K562 (cell line): ENCODE measurements around the gene WWOX. TPM values are rescaled to one million over a fixed set of nuclear protein-coding genes. Genes with fewer than 3 reads are reported as not detected.
A peak's percentile ranks its signal among the peaks of the same experiment; 100 is the strongest.

Experiments
- ARID1B ChIP-seq: fragments of 450-650 bp; IDR thresholded peaks from 2 replicates; pipeline ENCODE4 v1.6.1; 2016; ENCODE audit warnings: antibody characterized with exemption, mild to moderate bottlenecking, inconsistent platforms
- BHLHE40 ChIP-seq: IDR thresholded peaks from 2 replicates; pipeline ENCODE4 v1.6.1; 2011; ENCODE audit warnings: low read length, improper control_type of control experiment
- BRD4 ChIP-seq: fragments of 200-600 bp; sonication (generic); IDR thresholded peaks from 2 replicates; pipeline ENCODE4 v1.6.1; 2017; ENCODE audit warnings: inconsistent platforms
- DPF2 ChIP-seq: fragments of 450-650 bp; IDR thresholded peaks from 2 replicates; pipeline ENCODE4 v1.6.1; 2016
- KLF16 ChIP-seq: IDR thresholded peaks from 2 replicates; pipeline ENCODE4 v1.6.1; 2016; ENCODE audit warnings: antibody characterized with exemption
- MYC ChIP-seq, 2 experiments: fragments of 250-450 bp in 1 of 2; sonication (Bioruptor Pico) in 1 of 2; IDR thresholded peaks; 2 replicates each; pipeline versions ENCODE4 v1.5.1 to v1.6.1; 2012 to 2021; ENCODE audit warnings: low read depth in 2 of 2, borderline replicate concordance in 1 of 2, improper control_type of control experiment in 1 of 2, low read length in 1 of 2, mild to moderate bottlenecking in 1 of 2, moderate library complexity in 1 of 2
- NCOR1 ChIP-seq: fragments of 450-650 bp; IDR thresholded peaks from 2 replicates; pipeline ENCODE4 v1.6.1; 2016; ENCODE audit warnings: mild to moderate bottlenecking, moderate library complexity
- NR4A1 ChIP-seq, 2 experiments: fragments of 250-450 bp in 1 of 2; fragments of 450-650 bp in 1 of 2; sonication (Bioruptor Pico) in 1 of 2; IDR thresholded peaks; 2 replicates each; pipeline versions ENCODE4 v1.4.0 to v1.6.1; 2016 to 2020; ENCODE audit warnings: mild to moderate bottlenecking in 2 of 2, missing compliant biosample characterization in 1 of 2, missing genetic modification characterization in 1 of 2, moderate library complexity in 1 of 2
- NUFIP1 ChIP-seq: fragments of 450-650 bp; IDR thresholded peaks from 2 replicates; pipeline ENCODE4 v1.6.1; 2018; ENCODE audit not compliant: partially characterized antibody
- PHB2 ChIP-seq: fragments of 450-650 bp; IDR thresholded peaks from 2 replicates; pipeline ENCODE4 v1.6.1; 2017; ENCODE audit warnings: low read depth
- STAT5A ChIP-seq: IDR thresholded peaks from 2 replicates; pipeline ENCODE4 v1.6.1; 2012; ENCODE audit warnings: low read length, inconsistent platforms, borderline replicate concordance
- TAL1 ChIP-seq: fragments of 450-650 bp; IDR thresholded peaks from 2 replicates; pipeline ENCODE4 v1.6.1; 2016; ENCODE audit warnings: mild to moderate bottlenecking
- TEAD4 ChIP-seq, 2 experiments: sonication (generic) in 1 of 2; formaldehyde crosslinking in 1 of 2; IDR thresholded peaks; 2 replicates each; pipeline versions ENCODE4 v1.6.1 to v1.8.0; 2012 to 2022; ENCODE audit warnings: borderline replicate concordance in 1 of 2, inconsistent platforms in 1 of 2, low read length in 1 of 2, mild to moderate bottlenecking in 1 of 2, missing genetic modification reagents in 1 of 2
- ZNF133 ChIP-seq: fragments of 250-450 bp; sonication (Bioruptor Pico); IDR thresholded peaks from 2 replicates; pipeline ENCODE4 v1.4.0; 2020; ENCODE audit warnings: mild to moderate bottlenecking
- ZNF224 ChIP-seq: sonication (generic); formaldehyde crosslinking; IDR thresholded peaks from 2 replicates; pipeline ENCODE4 v1.8.0; 2022; ENCODE audit warnings: mild to moderate bottlenecking, missing genetic modification reagents
- ZNF561 ChIP-seq: fragments of 450-650 bp; formaldehyde crosslinking; conservative IDR thresholded peaks from 2 replicates; pipeline ENCODE4 v1.4.0; 2020; ENCODE audit warnings: mild to moderate bottlenecking, moderate library complexity
- polyA plus RNA-seq, 8 experiments: library from polyadenylated mRNA; depleted of rRNA in 4 of 8; stranded (reverse) in 5 of 8; unstranded in 3 of 8; fragments of >200 nt; fragmentation: Nextera tagmentation in 2 of 8; fragmentation: Illumina TruSeq in 1 of 8; extraction: Ambion mirVana in 2 of 8; extraction: Trizol in 1 of 8; gene quantifications; 2 replicates each; pipeline versions ENCODE4 v1.2.1 to v1.2.3, GENCODE V29; 2011 to 2014; ENCODE audit warnings: inconsistent platforms in 1 of 8, missing spikeins in 1 of 8
- total RNA-seq, 7 experiments: library from RNA; depleted of rRNA in 6 of 7; stranded (reverse); fragments of >200 nt in 6 of 7; fragmentation: Illumina TruSeq in 2 of 7; extraction: Trizol in 2 of 7; gene quantifications; 2 replicates each; pipeline versions ENCODE4 v1.2.1 to v1.2.3, GENCODE V29; 2011 to 2021; ENCODE audit warnings: low replicate concordance in 1 of 7
- TF ChIP-seq, protein P1 (sequence below): fragments of 200-400 bp; formaldehyde crosslinking; IDR thresholded peaks from 2 replicates; pipeline ENCODE4 v1.6.1; 2017; ENCODE audit warnings: mild to moderate bottlenecking, low read depth, low read length, moderate library complexity

WWOX gene
- total and polyA plus RNA-seq, 9 of the 15 experiments (the other 6 are each of a cell fraction or from before 2014, with no cell fraction given), result 1.6 to 22.7 (median 8.1) TPM

DNA sequence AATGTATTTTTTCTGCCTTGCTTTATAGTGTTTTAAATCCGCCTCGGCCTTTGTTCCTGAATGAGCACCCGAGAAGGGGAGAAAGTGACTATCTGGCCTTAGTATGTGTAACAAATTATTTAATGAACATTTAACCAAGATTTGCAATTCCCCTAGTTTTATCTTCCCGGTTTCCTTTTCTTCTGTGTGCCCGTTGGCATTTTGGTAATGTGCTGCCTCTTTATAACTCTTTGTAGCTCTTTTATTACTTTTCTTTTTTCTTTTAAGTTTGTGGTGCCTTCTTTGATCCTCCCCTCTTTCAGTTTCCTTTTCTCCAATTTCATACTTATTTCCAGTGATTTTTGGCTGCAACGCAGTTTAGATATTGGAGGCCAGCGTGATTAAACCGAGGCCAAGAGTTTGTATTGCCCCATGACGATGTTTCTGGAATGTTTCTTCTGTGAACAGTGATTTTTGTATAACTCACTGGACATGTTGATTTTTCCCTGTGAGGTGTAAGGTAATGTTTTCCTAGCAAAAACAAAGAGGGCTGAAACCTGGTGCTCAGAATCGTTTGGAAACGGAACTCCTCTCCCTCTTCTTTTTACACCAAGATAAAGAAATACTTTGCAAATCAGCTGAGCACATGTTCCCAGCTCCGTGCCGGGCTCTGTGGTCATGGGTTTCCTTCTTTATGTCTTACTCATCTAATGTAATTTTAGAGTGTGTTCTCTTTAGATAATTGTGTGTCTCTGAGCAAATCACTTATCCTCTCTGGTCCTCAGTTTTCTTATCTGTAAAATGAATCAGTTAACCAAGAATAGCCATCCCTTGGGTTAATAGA, 344.3 kb downstream of the WWOX start (continued):
- TF ChIP-seq TEAD4 (IDR thresholded peaks at IDR 0.05; ENCODE audit: low read length) (peak; percentile 72), TEAD4 (CRISPR knock-in tag; IDR thresholded peaks at IDR 0.05; ENCODE audit: borderline replicate concordance) (no peak), BRD4 (no peak), NUFIP1 (no peak), ZNF561 (no peak), MYC (IDR thresholded peaks at IDR 0.05; ENCODE audit: low read depth, low read length) (peak; percentile 58), MYC (CRISPR knock-in tag; IDR thresholded peaks at IDR 0.05; ENCODE audit: borderline replicate concordance, low read depth) (no peak), ARID1B (peak; percentile 81), NR4A1 (CRISPR knock-in tag; IDR thresholded peaks at IDR 0.05) (no peak), NR4A1 (tag; IDR thresholded peaks at IDR 0.05) (no peak), ZNF224 (CRISPR knock-in tag) (no peak), PHB2 (no peak), DPF2 (0 out of 2 replicates have a peak, but pooled peaks have one; percentile 50), NCOR1 (peak; percentile 56), KLF16 (peak; percentile 37; the same call in 1 of the 2 replicates), TAL1 (peak; percentile 57), ZNF133 (CRISPR knock-in tag) (no peak), STAT5A (peak; percentile 20; the same call in 1 of the 2 replicates), BHLHE40 (peak; percentile 59; the same call in 1 of the 2 replicates)
- TF ChIP-seq, protein P1, sequence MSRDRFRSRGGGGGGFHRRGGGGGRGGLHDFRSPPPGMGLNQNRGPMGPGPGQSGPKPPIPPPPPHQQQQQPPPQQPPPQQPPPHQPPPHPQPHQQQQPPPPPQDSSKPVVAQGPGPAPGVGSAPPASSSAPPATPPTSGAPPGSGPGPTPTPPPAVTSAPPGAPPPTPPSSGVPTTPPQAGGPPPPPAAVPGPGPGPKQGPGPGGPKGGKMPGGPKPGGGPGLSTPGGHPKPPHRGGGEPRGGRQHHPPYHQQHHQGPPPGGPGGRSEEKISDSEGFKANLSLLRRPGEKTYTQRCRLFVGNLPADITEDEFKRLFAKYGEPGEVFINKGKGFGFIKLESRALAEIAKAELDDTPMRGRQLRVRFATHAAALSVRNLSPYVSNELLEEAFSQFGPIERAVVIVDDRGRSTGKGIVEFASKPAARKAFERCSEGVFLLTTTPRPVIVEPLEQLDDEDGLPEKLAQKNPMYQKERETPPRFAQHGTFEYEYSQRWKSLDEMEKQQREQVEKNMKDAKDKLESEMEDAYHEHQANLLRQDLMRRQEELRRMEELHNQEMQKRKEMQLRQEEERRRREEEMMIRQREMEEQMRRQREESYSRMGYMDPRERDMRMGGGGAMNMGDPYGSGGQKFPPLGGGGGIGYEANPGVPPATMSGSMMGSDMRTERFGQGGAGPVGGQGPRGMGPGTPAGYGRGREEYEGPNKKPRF, result no peak
